GM18508 (cell line): ENCODE data around the gene AQP1.

Experiments
- ATAC-seq: cut with Tn5 transposase; IDR thresholded peaks from one replicate; pipeline ENCODE4 v1.9.1; 2021; ENCODE audit warnings: moderate number of reproducible peaks; ENCODE audit not compliant: insufficient read depth, unreplicated experiment

The AQP1 gene

GRCh38 chr7:30918676-30919075, 7.0 kb downstream of the AQP1 start:
- ATAC-seq, result no peak

- no peak for ATAC-seq
Measured at GRCh38 chr7:30920021-30920583, 8.4 kb downstream of the AQP1 start.

GRCh38 chr7:30920584-30921539, 9.2 kb downstream of the AQP1 start:
- no peak for ATAC-seq

- ATAC-seq, result no peak
Measured at GRCh38 chr7:30921540-30922401, 10.1 kb downstream of the AQP1 start.

GRCh38 chr7:30922596-30922995, 10.9 kb downstream of the AQP1 start:
- ATAC-seq, result no peak

GRCh38 chr7:30923009-30923773, 11.5 kb downstream of the AQP1 start:
- ATAC-seq, result no peak

- ATAC-seq, result no peak
Measured at GRCh38 chr7:30923774-30924413, 12.2 kb downstream of the AQP1 start.

- ATAC-seq, result no peak
Measured at GRCh38 chr7:30924624-30925023, 13.0 kb downstream of the AQP1 start.

GRCh38 chr7:30925117-30925516, 13.5 kb downstream of the AQP1 start:
- no peak for ATAC-seq

- no peak for ATAC-seq
Measured at GRCh38 chr7:30925913-30926312, 14.3 kb downstream of the AQP1 start.

GRCh38 chr7:30926313-30926712, 14.7 kb downstream of the AQP1 start:
- ATAC-seq, result no peak

GRCh38 chr7:30927040-30927439, 15.4 kb downstream of the AQP1 start:
- ATAC-seq, result no peak

GRCh38 chr7:30927559-30927958, 15.9 kb downstream of the AQP1 start:
- ATAC-seq, result no peak

- no peak for ATAC-seq
Measured at GRCh38 chr7:30928254-30928872, 16.7 kb downstream of the AQP1 start.

GRCh38 chr7:30929686-30930085, 18.0 kb downstream of the AQP1 start:
- no peak for ATAC-seq

- no peak for ATAC-seq
Measured at GRCh38 chr7:30930621-30931020, 19.0 kb downstream of the AQP1 start.

- no peak for ATAC-seq
Measured at GRCh38 chr7:30931161-30931928, 19.7 kb downstream of the AQP1 start.

- ATAC-seq, result no peak
Measured at GRCh38 chr7:30931929-30932540, 20.4 kb downstream of the AQP1 start.
